ENCODE data around the gene ANXA2.

The ANXA2 gene

DNA sequence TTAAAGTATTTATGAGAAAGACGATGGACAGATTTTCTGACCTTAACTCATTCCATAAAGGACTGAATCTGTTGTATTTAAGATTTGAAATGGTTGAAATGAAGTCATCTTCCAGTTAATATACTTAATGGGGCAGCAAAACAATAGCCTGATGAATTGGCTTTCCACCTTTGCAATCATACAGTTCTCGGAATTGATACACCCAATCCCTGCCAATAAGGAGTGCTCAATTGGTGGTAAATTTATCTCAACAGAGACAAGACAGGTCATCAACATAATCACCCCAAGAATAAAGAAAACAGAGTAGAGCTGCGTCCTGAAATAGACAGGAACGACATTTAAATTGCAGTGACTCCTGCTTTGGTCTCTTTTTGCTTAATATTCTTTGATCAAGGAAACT is 11.2 kb downstream of the ANXA2 start:
- DNase-seq, result no peak

DNA sequence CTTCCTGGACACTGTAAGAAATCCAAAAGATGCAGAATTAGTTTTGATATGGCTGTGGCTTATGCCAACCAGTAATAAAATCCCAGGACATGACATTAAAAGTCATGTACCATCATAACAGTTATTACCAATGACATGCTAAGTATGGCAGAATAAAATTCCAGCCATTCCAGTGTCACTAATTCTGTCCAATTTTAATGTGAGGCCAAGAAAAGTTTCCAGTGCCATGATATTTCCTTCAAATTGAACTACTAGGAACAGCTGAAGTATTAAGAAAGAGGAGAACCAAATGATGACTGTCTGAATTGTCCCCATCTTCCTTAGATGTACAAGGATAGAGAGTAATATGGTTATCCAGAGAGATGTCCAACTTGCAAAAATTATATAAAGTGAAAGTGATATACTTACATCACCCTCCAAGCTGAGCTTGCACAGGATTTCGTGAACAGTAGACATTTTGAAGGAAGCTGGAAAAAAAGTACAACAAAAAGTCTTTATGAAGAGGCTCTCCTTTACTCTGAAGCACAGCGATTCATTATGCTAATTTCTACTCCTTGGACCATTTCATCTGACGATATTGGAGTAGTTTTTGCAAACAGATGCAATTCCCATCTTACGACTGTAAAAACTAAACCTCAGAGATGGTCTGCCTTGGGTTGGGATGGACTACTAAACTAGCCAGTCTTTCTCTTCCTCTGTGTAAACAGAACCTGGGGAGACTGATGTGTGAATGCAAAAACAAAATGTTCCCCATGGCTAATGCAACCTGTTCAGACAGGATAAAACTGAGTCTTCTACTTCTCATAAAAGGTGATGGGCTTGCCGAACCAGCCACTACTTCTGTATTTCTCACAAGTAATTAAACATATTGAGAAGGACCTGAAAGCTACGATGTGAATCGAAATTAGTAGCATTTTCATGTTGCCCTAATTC is 11.9 kb downstream of the ANXA2 start:
- DNase-seq, result peak; percentile 21

DNA sequence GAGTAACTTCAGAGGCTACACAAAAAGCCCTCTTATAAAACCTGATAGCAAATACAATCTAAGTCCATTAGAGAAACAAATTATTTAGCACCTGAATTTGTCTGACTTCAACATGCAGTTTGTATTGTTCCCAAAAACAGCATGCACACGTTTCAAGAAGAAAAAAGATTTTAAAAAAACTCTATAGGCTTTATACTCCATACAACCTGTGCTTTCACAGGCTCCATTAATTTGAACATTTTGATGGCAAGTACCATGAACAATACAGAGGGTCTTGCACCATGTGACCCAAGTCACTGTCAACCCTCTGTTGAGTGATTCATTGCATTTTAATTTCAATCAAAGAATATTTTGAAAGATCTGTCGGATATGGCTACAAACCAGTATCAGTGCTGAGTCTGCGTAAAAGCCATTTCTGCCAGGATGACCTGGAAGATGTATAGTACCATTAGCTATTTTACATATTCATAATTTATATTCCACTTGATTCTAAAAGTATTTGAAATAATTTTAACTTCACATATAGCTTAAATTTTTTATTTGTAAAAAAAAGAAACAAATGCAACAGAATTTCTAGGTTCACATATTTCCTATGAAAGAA is 13.2 kb downstream of the ANXA2 start:
- DNase-seq, result no peak

DNA sequence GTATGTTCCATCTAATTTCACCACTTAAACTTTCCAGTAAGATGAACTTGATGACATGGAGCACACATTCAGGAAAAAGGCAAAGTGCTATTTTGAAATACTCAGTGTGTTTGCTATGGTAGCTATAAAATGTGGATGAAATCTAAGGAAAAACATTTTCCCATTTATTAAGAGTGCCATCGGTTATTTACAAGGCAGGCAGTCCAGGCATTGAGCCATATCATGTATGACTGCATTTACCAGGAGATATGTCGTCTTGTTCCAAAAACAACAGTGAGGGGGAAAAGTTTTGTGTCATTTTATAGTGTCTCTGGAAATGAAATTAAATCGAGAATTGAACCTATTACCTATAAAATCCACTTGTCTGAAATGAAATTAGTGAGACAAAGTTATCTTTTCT is 13.7 kb downstream of the ANXA2 start:
- no peak for DNase-seq

DNA sequence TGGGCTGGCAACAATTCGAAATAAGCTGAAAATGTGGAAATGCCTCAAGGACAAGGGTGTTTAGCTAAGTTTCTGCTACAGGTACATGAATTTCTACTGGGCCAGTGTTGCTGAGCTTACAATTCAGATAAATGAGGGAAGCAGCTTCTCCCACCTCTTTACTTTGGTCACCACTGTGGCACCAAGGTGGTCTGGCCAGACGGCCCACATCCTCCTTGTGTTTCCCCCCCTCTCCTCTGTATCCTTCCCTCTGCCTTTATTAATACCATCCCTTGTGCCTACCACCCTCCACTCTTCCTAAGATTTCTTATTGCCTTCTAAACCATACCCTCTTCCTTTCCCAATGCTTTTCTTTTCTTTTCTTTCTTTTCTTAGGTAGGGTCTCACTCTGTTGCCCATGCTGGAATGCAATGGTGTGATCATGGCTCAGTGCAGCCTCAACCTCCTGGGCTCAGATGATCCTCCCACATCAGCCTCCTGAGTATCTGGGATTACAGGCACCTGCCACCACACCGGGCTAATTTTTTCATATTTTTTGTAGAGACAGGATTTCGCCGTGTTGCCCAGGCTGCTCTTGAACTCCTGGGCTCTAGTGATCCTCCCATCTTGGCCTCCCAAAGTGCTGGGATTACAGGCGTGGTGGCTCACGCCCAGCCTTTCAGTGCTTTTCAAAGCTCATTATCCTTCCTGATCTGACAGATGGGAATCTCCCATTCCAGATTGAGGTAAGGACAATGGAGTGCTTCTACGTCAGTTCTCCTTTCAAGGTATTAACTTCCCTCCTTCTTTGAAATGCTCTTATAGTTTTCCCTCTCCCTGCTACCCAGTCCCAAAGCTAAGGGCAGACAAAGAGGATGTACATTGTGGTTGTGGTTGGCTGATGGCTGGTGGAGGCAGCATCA is 14.8 kb downstream of the ANXA2 start:
- no peak for DNase-seq

DNA sequence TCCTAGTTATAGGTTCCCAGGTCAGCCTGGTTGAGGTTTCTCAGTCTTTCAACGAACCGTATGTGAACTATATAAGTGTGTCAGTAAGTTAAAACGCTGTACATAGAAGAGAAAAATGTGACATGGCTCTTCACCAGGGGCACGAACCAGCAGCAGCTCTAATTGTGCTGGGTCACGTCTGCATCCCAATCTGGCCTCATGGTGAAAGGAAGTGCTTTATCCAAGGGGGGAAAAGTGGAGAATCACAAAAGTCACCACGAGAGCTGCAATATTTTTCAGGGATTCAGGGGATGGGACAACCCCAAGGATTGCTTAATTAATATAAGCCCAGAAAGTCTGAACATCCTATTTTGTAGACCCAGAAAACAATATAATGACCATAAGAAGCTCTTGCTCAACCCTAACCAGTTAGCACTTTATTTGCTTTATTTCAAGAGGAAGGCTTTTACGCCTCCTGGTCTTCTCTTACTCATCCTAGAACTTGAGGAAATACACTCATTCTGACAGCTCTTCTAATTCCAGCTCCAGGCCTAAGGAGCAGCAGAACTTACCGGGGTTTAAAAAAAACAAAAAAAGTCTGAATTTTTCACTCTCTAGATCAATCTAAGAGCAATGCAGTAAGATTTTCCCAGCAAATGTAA is 16.5 kb downstream of the ANXA2 start:
- DNase-seq, result peak; percentile 16

DNA sequence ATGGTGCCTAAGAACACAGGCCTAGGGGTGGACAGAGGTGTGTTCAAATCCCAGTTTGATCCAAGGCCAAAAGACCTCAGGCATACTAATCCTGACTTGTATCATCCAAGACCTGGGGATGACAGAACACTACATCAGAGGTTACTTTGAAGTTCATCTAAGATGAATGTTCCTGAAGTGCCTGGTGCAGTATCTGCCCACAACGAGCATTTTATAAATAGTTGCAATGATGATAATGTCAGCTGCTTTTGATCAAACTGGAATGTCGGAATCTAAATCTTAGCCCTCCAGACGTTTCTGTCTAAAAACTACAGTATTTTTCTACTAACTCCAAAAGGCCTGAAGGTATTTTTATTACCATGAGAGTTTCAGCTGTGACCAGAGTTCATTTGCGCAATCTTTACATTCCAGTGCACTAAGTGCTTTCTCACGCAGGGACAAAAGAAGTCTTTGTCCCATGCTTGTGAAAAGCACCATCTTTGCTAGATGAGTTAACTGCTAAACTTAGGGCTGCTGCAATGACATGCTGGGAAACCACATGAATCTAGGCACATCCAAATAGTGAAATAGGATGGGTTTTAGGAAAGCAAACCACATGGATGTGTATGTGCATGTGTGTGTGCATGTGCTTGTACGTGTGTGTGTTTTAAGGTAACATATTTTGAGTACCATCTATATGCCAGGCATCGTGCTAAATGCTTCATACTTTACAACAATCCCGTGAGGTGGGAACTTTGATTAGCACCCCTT is 18.1 kb downstream of the ANXA2 start:
- no peak for DNase-seq

DNA sequence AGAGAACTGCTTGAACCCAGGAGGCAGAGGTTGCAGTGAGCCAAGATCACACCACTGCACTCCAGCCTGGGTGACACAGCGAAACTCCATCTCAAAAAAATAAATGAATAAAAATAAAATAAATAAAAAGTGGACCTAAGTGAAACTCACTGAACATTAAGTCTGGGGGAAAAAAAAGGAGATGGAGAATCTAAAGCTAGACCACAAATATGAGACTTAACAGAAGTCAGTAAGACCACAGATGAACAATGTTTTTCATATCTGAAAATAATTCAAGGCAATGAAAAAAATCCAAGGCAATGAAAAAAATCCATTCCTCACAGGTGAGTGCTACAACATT is 18.6 kb downstream of the ANXA2 start:
- DNase-seq, result no peak

DNA sequence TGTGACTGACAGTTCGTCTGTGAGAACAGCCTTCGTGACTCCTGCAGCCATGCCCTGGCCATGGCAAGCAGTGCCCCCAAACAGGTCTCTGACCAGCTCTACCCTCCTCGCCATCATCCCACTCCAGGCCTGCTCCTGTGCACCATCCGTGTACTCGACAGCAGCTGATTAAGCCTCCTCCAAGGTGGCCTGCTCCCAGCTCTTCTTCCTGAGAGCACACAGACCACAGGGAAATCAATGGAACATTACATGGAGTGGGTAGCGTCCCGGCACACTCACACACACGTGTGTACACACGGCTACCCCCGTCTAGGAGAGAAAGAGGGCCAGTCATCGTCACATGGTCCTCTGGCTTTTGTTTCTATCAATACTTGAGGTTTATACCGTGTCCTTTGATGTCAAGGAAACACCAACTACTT is 21.1 kb downstream of the ANXA2 start:
- no peak for DNase-seq

DNA sequence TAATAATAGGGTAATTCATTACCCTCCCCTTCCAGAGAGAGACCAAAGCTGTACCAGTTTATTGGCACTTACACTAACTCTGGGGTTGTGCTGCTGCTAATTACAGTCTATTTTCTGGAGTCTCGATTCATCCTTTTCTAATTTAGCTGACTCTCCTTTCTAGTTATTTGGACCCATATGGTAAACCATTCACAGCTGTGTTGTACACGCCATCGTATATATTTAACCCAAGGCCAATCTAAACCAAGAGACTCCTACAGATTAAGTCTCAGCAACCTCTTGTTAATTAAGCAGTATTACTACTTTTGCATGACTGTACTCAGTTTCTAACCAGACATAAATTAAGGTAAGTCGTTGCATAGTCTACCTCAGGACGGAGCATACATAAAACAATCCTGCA is 22.5 kb downstream of the ANXA2 start:
- DNase-seq, result no peak

DNA sequence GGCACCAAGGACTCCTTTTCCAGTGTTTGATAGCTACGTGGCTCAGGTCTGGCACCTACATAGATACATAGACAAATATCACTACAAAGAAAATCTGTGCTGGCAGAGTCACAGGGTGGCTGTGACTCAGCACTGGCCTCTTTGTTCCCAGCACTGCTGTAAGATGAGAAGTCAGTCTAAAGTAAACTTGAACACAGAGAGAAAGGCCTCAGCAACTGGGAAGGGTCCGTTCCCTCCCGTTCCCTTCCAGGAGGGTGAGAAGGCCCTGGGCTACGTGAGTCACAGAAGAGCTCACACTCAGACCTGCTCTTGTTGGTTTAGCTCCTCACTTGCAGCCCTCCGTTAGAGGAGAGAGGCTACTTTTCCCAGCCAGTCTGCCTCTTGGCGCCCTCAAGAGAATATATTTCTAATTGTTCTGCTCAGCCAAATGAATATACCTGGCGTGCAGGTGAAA is 23.1 kb downstream of the ANXA2 start:
- no peak for DNase-seq

DNA sequence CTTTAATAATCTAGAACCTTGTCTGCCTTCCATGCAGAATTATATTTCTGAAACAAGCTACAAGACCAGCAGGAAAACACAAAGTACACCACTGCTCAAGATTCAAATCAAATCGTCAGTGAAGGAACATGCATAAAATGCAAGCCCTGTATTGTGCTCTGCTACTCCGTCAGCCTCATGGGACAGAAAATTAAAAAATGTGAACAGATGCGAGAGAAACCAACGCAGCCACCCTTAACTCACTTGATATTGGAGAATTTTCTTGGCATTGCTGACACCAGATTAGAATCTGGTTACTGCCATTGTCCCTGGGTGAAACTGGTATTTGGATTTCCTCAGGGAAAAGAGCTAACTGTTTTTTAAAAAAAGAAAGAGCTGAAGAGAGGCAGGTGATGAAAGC is 23.6 kb downstream of the ANXA2 start:
- no peak for DNase-seq

DNA sequence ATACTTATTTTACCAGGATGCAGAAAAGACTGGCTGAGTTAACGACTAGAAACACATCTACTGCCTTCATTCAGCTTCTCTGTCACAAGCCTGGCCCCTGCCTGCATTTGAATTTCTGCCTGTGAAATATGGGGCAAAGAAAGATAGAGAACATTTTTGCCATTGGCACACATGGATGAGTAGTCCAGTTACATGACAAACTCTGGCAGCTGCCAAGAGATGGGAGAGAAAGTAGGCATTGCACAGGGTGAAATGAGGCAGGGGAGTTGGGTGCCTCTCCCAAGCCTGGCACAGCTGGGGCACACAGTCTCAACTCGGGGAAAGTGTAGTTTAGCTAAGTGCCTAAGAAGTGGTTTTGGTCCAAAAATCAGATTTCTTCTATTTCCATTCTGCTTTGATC is 24.0 kb downstream of the ANXA2 start:
- DNase-seq, result no peak

DNA sequence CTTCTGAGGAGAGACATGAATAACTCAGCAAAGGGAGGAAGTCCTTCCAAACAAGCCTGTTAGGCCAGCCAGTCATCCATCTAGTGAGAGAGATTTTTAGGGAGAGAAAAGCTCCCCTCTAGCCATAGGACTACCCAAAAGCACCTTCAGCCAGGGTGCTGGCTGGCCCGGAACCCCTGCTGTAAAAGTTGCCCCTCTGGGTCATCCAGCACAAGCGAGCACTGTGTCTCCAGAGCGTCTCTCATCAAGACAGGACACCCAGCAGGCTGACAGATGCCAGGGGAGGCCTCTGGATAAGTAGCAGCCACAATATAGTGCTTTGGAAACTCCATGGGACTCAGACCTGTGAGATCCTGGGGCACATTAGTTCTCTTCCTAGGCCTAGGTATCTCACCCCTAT is 24.5 kb downstream of the ANXA2 start:
- no peak for DNase-seq

DNA sequence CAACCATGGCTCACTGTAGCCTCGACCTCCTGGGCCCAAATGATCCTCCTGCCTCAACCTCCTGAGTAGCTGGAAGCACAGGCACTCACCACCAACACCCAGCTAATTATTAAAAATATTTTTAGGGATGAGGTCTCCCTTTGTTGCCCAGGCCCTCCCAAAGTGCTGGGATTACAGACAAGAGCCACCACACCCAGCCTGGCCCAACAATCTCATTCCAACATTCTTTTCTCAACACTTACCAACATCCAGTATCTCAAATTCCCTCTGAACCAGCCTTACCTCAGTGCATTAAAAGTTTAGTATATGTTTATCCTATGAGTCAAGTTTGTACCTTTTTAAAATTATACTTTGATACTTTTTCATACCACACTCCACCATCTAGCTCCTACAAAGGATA is 25.0 kb downstream of the ANXA2 start:
- no peak for DNase-seq

DNA sequence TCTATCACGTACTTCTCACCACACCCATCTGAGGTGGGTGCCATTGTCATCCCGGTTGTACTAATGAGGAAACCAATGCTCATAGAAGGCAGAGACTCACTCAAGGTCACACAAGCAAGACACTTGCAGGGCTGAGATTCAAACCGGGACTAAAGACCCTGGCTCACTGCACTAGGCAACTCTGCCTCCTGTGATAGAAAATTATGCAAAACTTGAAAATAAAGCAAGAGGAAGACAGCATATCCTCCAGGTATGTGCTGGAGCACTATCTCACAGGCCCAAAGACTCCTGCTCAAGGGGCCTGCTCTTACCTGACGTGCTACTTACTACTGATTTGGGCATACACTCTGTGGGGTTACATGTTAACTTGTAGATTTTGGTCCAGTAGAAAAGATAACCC is 25.6 kb downstream of the ANXA2 start:
- no peak for DNase-seq

DNA sequence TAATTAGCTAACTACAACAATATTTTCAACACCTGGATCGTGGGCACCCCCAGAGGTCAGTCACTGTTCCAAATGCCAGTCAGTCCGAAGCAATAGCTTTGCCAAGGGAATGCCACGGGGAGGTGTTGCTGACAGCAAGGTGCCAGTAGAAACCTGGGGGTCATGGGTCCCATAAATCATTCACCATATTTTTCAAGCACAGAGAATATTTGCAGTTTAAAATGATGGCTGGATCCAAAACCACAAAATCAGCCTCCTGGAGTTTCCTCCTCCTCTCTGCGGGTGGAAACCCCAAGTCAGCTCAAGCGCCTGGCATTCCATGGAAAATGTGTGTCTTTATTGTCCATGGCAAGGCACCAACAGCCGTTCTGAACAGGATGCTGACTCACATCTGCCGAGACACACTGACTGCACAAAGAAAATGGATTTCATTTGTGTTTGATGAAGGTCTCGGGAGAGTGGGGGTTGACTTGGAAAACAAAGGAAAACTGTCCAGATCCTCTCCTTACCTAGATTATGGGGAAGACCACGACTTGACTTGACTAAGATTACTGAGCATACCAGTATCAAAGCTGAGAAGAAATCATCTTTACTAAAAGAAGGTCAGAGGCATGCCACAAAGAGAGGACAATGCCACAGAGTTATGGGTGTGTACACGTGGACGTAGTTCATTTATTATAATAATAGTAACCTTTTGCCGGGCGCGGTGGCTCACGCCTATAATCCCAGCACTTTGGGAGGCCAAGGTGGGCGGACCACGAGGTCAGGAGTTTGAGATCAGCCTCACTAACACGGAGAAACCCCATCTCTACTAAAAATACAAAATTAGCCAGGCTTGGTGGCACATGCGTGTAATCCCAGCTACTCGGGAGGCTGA is 26.4 kb downstream of the ANXA2 start:
- DNase-seq, result peak; percentile 23

DNA sequence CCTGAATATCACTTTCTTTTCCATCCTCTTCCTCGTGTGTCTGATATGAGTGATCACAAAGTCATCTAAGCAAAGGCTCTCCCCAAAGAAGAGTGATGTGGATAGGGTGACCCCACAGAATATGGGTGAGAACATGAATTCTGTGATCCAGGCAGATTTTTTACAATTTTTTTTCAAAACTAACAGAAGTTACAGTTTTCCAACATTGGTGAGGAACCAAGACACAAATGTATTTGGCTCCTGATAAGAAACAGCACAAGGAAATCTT is 27.0 kb downstream of the ANXA2 start:
- no peak for DNase-seq

DNA sequence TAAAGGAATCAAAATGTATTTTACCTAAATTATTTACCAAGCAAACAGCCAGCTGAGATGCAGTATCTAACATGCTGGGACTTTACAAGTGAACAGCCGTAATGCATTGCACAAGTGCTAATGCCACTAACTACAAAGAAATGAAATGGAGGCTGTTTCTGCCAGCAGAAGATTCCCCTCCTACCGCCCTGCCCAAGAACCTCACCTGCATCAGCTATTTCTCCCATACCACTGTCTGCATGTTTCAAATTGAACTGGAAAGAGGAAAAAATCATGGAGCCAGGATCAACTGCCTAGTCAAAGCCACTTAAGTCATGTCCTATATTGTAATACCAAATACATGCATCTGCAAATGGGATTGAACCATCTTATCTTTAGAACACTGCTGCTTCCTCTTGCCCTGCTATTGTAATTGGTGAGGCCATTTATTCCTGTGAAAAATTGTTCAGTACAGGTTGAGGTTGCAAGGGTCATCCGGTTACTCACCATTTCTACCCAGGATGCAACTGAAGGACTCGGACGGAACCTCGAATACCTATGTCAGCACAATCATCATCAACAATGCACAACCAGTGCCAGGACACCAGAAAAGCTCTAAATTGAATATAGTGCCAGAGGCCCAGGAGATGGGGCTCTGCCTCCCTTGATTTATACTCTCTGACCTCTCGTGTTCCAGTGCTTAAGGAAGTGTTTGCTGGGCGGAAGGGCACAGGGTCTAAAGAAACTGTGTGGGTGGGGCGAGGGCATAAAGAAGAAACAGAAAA is 27.5 kb downstream of the ANXA2 start:
- DNase-seq, result no peak

DNA sequence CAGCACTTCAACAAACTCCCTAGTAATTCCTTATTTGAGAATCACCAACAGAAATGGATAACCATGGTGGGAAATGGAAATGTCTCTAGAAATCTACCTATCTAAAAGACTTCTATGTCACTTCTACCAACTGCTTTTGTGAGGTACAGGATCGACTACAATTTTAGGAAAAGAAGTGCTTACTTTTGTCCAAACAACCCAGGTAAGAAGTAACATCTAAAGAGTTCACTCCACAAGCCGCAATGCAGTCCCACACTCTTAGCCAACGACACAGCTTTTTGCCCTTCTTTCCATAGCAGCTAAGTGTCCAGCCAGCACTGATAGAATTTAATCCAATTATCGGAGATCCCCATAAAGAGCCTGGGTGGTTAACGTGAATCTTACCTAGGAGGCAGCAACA is 28.1 kb downstream of the ANXA2 start:
- no peak for DNase-seq

DNA sequence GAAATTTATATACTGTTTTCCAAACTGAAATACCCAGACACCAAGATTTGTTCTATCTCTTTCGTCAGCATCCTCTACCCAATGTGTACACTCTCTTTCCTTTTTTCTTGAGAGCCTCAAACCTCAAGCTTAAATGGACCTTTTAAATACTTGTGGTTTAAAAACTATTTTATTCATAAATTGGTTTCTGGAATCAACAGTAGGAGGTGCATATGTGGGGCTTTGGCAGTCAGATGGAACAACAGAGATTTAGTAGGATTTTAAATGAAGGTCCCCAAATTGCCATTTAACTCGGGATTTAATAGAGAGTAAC is 33.2 kb downstream of the ANXA2 start:
- no peak for DNase-seq

Measured in suppressor macrophage treated with lipopolysaccharide for 4 hours (primary cell).